ENCODE data around the gene VPS51. TPM values are rescaled to one million over a fixed set of nuclear protein-coding genes. Genes with fewer than 3 reads are reported as not detected.

Gene VPS51
- total RNA-seq, 2 experiments from 2014 or later: 119 to 214 TPM

- peak overlapping the region; percentile 36 for H3K27ac ChIP-seq (ENCODE audit: low read depth, low read length, poor library complexity, severe bottlenecking)
- peak overlapping the region; percentile 91; the same call in 1 of the 2 replicates for H3K4me2 ChIP-seq (ENCODE audit: low read length)
- H3K36me3 ChIP-seq (ENCODE audit: insufficient read depth, low read length): peaks cover 40% of the 10 kb centered on the region
- H3K4me1 ChIP-seq (ENCODE audit: insufficient read depth, low read length, poor library complexity, severe bottlenecking): peaks cover 49% of the 10 kb centered on the region
- H2AFZ ChIP-seq (ENCODE audit: low read length): no peak overlapping the region
- H4K20me1 ChIP-seq (ENCODE audit: insufficient read depth, low read length): peaks cover 8% of the 10 kb centered on the region; the same call in 1 of the 2 replicates
- intact Hi-C loops (cut with micrococcal nuclease; ENCODE audit: unreplicated experiment): loop anchor here (1.0 to 10.0 kb wide), 4 partner anchors 98 to 336 kb away; partner anchors contain the start of genes CDC42EP2 and SF1
- DNase-seq (ENCODE audit: low spot score): no peak
- H3K4me3 ChIP-seq (ENCODE audit: low read depth, low read length, poor library complexity, severe bottlenecking): peak overlapping the region; percentile 69
- no peaks in the 10 kb centered on the region for H3K9me2 ChIP-seq (ENCODE audit: insufficient read depth, low read length)
- POLR2A ChIA-PET: interaction anchor here (1.0 to 2.2 kb wide), 4 partner anchors 13 to 386 kb away, joined by 3 to 14 read pairs (median 6); no protein-coding TSS in a partner anchor
- CTCF ChIA-PET (ENCODE audit: unreplicated experiment): interaction anchor here (0.9 kb wide), 2 partner anchors 11 to 101 kb away, joined by 4 read pairs; partner anchors contain the start of gene FAU
- no TSS peak for BruUV-seq (replicated peaks)
- TF ChIP-seq CTCF (conservative IDR thresholded peaks at IDR 0.05; ENCODE audit: low read length) (no peak), EZH2phosphoT487 (IDR thresholded peaks at IDR 0.05; ENCODE audit: borderline replicate concordance, low read depth, low read length) (no peak)
- H3K79me2 ChIP-seq (ENCODE audit: insufficient read depth, low read depth, low read length): peaks cover 4% of the 10 kb centered on the region; the same call in 1 of the 2 replicates
- H3K9me3 ChIP-seq (ENCODE audit: low read length): no peaks in the 10 kb centered on the region
Measured at GRCh38 chr11:65111159-65111743, 15.2 kb downstream of the VPS51 start.

- BruUV-seq (replicated peaks): no TSS peak
- no peak for TF ChIP-seq EZH2phosphoT487 (IDR thresholded peaks at IDR 0.05; ENCODE audit: borderline replicate concordance, low read depth, low read length)
- TF ChIP-seq CTCF (conservative IDR thresholded peaks at IDR 0.05; ENCODE audit: low read length): no peak
- intact Hi-C loops (cut with micrococcal nuclease; ENCODE audit: unreplicated experiment): loop anchor here (1.0 to 10.0 kb wide), 4 partner anchors 99 to 337 kb away; partner anchors contain the start of genes CDC42EP2 and SF1
- CTCF ChIA-PET (ENCODE audit: unreplicated experiment): interaction anchor here (0.9 to 1.7 kb wide), 3 partner anchors 10 to 261 kb away, joined by 3 to 4 read pairs (median 4); partner anchors contain the start of gene FAU
- Histone ChIP-seq H3K9me3 (ENCODE audit: low read length) (no peaks in the 10 kb centered on the region), H2AFZ (ENCODE audit: low read length) (peak within 1 kb of the TSS; percentile 49; the same call in 1 of the 2 replicates), H3K4me1 (ENCODE audit: insufficient read depth, low read length, poor library complexity, severe bottlenecking) (peaks cover 55% of the 10 kb centered on the region), H3K9me2 (ENCODE audit: insufficient read depth, low read length) (no peaks in the 10 kb centered on the region), H3K36me3 (ENCODE audit: insufficient read depth, low read length) (peaks cover 47% of the 10 kb centered on the region), H3K79me2 (ENCODE audit: insufficient read depth, low read depth, low read length) (peaks cover 11% of the 10 kb centered on the region), H3K4me3 (ENCODE audit: low read depth, low read length, poor library complexity, severe bottlenecking) (peak within 1 kb of the TSS; percentile 69), H3K27ac (ENCODE audit: low read depth, low read length, poor library complexity, severe bottlenecking) (peak within 1 kb of the TSS; percentile 73), H3K4me2 (ENCODE audit: low read length) (peak within 1 kb of the TSS; percentile 91), H4K20me1 (ENCODE audit: insufficient read depth, low read length) (peaks cover 8% of the 10 kb centered on the region; the same call in 1 of the 2 replicates)
- peak; percentile 97 for DNase-seq (ENCODE audit: low spot score)
- POLR2A ChIA-PET: interaction anchor here (1.0 to 2.2 kb wide), 5 partner anchors 13 to 386 kb away, joined by 3 to 14 read pairs (median 4); no protein-coding TSS in a partner anchor
Measured at GRCh38 chr11:65111744-65112545, 15.9 kb downstream of the VPS51 start, which contains the start of gene TM7SF2. TSS of gene TM7SF2 (plus strand) at chr11:65111872. CDS start at chr11:65112016, 144 bp downstream.

All from OCI-LY7 (cell line).